NCI-H146 treated with DMSO at 0.1 percent for 48 hours (cell line): Measurements from ENCODE around the gene RPS5.
"Not testable (repeated sequence)": the region's sequence is repeated elsewhere in the genome, so short reads cannot be mapped to it uniquely, and the experiment has no call there.

Experiments used
- DNase-seq: peaks from one replicate; lab custom pipeline; 2025; ENCODE audit not compliant: unreplicated experiment; lab: John Stamatoyannopoulos, UW

RPS5 gene

DNA sequence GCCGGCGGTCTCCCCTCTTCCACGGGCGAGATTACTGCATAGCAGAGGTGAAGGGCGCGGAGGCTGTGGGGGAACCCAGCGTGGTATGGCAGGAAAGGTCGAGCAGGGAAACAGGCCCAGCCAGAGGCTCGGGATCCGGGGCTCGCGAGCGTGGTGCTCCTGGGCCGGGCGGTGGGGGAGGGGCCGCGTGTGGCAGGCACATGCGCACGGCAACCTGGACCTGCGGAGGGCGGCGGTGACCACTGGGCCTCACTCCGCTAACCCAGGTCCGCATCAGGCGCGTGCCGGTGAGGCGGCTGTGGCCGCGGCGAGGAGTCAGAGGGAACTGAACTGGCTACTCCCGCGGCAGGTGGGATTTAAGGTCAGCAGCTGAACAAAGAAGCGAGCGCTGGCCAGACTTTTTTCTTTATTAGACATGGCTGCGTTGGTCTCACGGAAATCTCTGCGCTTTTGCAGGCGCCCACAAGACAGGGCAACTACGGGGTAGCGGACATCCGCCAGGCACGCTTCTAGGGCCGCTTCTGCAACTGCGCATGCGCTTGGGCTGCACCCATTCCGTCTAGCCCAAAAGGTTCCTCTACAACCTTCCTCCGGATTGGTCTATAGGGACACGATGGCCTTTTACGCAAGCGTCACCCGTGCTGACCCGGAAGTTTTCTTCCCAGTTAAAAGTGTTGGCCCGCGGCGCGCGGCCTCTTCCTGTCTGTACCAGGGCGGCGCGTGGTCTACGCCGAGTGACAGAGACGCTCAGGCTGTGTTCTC, at the start of gene RPS5:
RPS5 (plus strand) TSS at position 694 of the 762 bp plus-strand sequence. CDS start 869 bp downstream, outside the sequence.
- DNase-seq = peak; percentile 98

DNA sequence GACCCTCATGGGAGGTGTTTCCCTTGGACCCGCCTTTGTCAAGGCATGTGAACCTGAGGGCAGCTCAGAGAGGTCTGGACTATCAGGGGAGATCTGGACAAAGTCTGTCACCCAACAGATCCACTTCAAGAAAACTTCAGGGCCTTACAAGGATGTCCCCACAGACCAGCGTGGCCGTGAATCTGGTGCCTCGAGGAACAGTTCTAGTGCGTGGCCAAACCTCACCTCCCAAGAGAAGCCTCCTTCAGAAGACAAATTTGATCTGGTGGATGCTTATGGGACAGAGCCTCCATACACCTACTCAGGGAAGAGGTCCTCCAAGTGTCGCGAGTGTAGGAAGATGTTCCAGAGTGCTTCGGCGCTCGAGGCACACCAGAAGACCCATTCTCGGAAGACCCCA, 48.7 kb upstream of the RPS5 start:
- no peak for DNase-seq

DNA sequence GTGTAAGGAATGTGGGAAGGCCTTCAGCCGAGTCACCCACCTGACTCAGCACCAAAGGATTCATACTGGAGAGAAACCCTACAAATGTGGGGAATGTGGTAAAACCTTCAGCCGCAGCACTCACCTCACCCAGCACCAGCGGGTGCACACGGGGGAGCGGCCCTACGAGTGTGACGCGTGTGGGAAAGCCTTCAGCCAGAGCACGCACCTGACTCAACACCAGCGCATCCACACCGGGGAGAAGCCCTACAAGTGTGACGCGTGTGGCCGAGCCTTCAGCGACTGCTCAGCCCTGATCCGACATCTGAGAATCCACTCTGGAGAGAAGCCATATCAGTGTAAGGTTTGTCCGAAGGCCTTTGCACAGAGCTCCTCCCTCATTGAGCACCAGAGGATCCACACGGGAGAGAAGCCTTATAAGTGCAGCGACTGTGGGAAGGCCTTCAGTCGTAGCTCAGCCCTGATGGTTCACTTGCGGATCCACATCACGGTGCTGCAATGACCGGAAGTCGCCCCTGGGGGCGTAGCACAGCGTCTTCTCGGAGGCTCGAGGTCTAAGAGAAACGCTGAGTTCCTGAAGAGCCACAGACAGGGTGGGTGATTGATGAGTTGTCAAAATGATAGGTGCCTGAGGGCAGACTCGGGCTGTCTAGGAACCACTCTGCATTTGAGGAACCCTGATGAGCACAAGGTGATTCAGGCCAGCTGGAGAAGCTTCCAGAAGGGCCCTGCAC, 48.1 kb upstream of the RPS5 start:
- no peak for DNase-seq

DNA sequence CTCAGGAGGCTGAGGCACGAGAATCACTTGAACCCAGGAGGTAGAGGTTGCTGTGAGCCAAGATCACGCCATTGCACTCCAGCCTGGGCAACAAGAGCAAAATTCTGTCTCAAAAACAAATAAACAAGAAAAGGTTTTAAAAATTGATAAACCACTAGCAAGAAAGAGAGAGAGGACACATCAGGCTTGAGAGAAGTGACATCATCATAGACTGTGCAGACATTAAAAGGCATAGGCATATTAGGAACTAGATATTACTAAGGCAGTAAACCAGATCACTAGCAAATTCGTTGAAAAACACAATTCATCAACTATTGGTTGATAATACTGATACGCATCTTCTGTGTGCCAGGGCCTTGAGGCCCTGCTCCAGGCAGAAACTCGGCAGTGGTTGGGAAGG, 41.5 kb upstream of the RPS5 start:
- no peak for DNase-seq

GRCh38 chr19:58346961-58347929, 39.8 kb upstream of the RPS5 start:
- peak; percentile 70 for DNase-seq

GRCh38 chr19:58348080-58348479, 39.0 kb upstream of the RPS5 start:
- not testable (repeated sequence) for DNase-seq

- DNase-seq = no peak
These were observed 37.5 kb upstream of the RPS5 start for GRCh38 chr19:58349590-58349989.

- no peak for DNase-seq
These were observed 36.8 kb upstream of the RPS5 start for GRCh38 chr19:58350001-58350861.

GRCh38 chr19:58350871-58351557, 36.1 kb upstream of the RPS5 start:
- no peak for DNase-seq

GRCh38 chr19:58351558-58351878, 35.6 kb upstream of the RPS5 start:
- DNase-seq = no peak

- no peak for DNase-seq
These were observed 34.9 kb upstream of the RPS5 start for GRCh38 chr19:58351990-58352755.

DNA sequence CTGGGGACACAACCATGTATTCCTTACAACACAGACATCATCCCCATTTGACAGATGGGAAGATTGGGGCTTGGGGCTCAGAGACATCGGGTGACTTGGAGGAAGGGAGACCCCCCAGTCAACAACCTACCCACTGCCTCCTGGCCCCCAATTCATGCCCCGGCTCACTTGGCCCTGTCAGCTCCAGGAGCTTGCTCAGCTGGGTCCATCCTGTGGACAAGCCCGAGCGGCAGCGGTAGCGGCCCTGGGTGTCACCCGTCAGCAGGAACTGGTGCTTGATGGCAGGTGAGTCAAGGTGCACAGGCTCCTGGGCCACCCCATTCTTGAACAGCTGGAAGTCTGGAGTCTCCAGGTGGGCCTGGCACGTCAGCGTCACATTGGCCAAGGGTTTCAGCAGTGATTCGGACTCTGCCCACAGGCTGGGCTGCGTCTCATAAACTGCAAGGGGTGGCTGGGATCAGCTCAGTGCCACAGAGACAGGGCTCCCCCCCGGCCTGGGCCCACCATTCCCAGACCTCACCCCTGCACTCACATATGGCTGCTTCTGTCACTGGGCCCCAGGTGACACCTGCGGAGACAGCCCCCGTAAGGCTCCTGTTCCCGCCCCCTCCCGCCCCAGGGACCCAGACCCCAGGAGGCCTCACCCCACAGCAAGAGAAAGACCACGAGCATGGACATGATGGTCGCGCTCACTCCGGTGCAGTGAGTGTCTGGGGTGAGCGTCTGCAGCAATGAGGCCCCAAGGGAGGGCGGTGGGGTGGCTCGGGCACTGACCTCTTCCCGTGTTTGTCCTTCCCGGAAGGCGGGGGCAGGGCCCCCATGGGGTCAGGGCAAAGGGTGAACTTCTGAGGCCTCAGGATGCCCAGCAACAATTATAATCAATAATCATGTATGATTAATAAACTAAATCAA, 34.1 kb upstream of the RPS5 start, which contains the start of gene A1BG:
A1BG (minus strand) TSS at position 733 of the 912 bp plus-strand sequence; CDS start at position 678, 55 bp downstream.
- DNase-seq = no peak

GRCh38 chr19:58353717-58354477, 33.2 kb upstream of the RPS5 start:
- DNase-seq = no peak

DNA sequence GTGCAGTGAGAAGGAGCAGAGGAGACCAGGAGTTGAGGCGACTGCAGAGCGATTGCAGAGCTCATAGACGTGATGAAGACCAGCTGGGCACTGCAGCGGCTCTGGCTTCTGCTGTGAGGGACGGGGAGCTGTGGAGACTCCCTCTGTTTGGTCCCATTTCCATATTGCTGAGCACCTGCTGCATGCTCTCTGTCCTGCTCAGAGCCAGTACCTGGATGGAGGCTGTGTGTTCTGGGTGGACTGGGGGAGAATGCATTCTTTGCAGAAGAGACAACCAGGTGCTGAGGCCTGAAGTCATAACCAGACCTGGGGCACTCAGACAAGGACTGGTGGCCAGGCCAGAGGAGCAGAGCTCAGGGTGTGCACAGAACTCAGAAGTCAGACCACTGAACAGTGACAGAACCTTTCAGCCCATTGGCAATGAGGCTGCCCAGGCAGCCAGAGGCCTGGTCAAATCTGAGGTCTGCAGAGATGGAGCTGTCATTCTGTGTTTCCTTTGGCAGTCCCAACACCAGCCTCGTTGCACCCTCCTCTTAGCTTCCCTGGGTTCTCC, 32.5 kb upstream of the RPS5 start:
- no peak for DNase-seq

DNA sequence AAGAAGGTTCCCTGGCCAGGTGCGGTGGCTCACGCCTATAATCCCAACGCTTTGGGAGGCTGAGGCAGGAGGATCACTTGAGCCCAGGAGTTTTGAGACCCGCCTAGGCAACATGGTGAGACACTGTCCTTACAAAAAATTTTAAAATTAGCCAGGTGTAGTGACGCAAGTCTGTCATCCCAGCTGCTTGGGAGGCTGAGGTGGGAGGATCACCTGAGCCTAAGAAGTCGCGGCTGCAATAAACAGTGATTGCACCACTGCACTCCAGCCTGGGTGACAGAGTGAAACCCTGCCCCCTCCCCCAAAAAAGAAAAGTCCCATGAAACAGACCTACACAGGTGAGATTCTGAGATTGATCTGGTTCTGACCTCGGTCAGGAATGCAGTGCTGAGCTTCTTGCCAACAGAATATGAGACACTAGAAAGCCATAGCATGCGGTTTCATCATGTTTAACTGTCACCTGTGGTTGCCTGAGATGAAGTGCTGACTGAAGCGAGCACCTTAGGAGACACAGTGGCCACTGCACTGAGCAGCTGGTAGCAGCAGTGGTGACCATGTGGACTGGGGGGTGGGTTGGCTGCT, 31.8 kb upstream of the RPS5 start:
- DNase-seq = no peak

DNA sequence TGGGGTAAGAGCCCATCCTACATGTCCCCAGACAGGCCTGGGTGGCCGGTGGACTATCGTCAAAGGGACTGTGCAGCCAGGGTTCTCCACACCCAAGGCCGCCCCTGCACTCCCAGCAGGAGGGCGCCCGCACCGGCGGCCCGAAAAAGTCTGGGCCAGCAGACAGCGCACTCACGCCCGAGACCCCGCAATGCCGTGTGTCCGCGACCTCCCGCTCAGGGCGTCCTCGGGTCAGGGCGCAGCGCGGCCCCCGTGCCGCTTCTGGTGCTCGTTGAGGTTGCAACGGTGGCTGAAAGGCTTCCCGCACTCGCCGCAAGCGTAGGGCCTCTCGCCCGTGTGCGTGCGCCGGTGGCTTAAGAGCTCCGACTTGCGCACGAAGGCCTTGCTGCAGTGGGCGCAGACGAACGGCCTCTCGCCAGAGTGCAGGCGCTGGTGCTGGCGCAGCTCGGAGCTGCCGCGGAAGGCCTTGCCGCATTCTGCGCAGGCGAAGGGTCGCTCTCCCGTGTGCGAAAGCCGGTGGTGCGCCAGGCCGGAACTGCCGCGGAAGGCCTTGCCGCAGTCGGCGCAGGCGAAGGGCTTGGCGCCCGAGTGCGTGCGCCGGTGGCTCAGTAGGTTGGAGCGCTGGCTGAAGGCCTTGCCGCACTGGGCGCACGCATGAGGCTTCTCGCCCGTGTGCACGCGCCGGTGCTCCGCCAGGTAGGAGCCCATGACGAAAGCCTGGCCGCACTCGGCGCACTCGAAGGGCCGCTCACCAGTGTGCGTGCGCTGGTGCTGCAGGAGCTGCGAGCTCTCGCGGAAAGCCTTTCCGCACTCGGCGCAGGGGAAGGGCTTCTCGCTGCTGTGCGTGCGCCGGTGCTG, 30.9 kb upstream of the RPS5 start:
- DNase-seq = no peak
